Activated effector memory CD4-positive, alpha-beta T cell treated with anti-CD3 and anti-CD28 coated beads, Interleukin-2, amount 50 U/mL, for 16 hours (primary cell): ENCODE results near the gene DEGS1.

Experiments used
- DNase-seq: peaks from one replicate; pipeline ENCODE4 v3.0.0-alpha.2; 2020

Gene DEGS1

DNA sequence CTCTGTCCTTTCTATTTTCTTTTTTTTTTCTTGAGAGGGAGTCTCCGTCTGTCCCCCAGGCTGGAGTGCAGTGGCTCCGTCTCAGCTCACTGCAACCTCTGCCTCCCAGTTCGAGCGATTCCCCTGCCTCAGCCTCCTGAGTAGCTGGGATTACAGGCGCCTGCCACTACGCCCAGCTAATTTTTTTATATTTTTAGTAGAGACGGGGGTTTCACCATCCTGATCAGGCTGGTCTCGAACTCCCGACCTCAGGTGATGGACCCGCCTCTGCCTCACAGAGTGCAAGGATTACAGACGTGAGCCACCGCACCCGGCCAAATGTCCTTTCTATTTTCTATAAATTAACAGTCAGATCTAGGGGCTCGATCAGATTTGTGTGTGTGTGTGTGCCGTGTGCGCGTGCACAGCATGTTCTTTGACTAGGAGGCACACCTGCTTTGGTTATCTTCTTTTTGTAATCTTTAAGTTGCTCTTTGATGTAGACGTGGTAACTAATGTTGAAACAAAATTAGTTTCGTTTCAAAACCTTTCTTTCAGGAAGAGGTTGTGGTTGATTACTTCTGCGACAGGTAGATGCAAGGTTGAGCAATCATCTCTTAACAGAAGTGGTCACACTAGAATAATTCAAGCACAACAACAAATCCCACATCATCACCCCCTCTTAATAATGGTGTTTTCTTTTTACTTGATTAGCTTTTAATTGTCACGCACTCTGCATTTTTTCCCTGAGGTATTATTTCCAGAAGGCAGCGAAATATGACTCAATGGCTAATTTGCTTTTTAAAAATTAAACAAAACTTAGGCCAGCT lies 779 bp upstream of the DEGS1 start:
- peak; percentile 81 for DNase-seq

DNA sequence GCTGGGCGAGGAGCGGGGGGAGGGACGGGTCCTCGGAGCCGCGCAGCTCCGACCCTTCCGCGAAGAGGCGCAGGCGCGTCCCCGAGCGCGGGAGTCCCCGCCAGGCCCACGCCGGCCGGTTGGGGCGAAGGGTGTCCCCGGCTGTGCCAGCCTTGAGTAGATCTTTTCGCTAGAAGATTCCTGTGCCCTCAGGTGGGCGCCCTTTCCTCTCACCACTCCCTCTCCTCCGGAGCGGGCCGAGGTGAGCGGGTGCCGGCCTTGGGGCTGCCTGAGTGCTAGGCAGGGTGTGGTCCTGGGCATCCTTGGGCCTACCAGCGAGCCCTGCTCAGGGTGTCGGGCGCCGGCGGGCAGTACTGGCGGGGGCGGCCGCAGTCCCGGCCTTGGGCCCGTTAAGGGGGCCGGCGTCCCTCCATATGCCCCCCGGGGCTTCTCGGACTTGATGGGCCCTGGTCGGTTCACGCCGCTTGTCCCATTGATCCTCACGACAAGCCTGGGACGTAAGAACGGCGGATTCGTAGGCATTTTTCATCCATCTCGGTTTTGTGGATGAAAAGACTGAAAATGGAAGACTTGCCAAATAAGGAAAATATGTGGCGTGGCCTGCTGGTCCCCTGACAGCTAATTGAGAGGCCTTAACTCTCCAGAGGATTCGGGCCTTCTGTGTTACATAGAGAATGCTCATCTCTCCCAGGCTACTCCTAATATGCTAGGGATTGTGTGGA lies 712 bp downstream of the DEGS1 start:
- peak; percentile 88 for DNase-seq

GRCh38 chr1:224185208-224185607 lies 2.2 kb downstream of the DEGS1 start:
- DNase-seq = peak; percentile 53

GRCh38 chr1:224188286-224188685 lies 5.2 kb downstream of the DEGS1 start:
- no peak for DNase-seq

GRCh38 chr1:224189561-224189960 lies 6.5 kb downstream of the DEGS1 start:
- DNase-seq = peak; percentile 38

GRCh38 chr1:224192082-224192788 lies 9.2 kb downstream of the DEGS1 start:
- DNase-seq = no peak

DNA sequence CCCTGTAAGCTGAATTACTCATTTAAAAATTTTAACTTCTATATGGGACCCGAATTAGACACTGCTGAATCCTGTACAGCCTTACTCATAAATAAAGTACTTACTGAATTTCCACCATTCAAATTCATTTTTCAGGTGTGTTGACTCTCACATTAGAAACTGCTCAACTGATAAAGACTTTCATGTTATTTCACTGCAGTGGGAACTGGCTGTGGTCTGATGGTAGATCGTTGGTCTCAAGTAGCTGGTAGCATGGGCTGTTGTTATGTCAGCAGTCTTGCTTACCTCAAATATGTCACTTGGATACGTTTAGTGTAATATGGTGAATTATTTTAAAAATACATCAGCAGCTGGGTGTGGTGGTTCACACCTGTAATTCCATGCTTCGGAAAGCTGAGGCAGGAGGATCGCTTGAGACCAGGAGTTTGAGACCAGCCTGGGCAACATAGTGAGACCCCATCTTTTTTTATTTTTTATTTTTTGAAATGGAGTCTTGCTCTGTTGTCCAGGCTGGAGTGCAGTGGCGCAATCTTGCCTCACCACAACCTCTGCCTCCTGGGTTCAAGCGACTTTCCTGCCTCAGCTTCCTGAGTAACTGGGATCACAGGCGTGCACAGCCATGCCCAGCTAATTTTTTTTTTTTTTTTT lies 10.4 kb downstream of the DEGS1 start:
- DNase-seq = no peak

DNA sequence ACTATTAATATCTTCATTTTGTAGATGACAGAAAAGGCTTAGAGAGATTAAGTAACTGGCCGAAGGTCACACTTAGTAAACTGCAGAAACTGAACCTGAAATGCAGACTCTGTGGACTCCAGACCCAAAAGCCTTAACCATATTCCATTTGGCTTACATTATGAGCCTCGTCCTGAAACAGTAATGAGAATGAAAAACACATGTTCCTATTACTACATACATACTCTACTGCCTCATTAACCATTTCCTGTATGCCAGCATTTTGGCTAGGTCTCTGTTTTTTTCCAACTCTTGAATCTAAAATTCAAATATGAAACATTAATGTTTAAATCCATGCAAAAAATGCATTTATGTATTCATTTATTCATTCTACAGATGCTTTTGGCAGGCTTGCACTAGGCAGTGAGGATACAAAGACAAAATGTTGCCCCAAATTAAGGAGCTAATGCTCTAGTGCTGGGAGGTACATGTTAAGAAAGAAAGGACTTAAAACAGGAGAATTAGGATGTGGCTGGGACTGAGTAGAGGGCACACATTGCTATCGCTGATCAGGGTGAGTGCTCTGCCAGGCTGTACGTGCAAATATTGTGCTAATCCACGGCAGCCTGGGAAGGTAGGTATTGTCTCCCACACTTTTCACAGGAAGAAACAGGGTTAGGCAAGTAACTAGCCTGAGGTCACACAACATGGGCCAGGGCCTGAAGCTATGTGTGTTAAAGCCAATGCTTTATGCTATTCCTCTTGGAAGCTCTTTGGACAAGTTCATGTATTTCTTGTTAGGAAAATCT lies 14.0 kb downstream of the DEGS1 start:
- DNase-seq = no peak

DNA sequence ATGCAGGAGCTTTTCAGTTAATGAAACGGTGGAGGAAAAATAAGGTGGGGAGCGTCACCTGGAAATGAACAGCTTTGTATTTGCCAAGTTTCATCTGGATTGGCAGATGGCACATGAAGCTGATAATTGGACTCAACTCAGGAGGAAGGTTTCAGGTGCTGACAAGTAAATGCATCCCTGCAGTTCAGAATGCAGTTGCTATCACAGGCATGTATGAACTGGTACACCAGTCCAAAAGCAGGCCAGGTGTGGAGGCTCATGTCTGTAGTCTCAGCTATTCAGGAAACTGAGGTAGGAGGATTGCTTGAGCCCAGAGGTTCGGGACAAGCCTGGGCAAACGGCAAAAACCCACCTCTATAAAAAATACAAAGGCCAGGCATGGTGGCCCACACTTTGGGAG lies 15.5 kb downstream of the DEGS1 start:
- no peak for DNase-seq

GRCh38 chr1:224199679-224200078 lies 16.6 kb downstream of the DEGS1 start:
- no peak for DNase-seq

GRCh38 chr1:224201383-224201782 lies 18.3 kb downstream of the DEGS1 start:
- DNase-seq = no peak

- no peak for DNase-seq
Observed at GRCh38 chr1:224201853-224202252, 18.8 kb downstream of the DEGS1 start.

GRCh38 chr1:224203243-224204016 lies 20.4 kb downstream of the DEGS1 start:
- peak; percentile 30 for DNase-seq

GRCh38 chr1:224205438-224205840 lies 22.4 kb downstream of the DEGS1 start:
- DNase-seq = peak; percentile 64

GRCh38 chr1:224205931-224206538 lies 23.0 kb downstream of the DEGS1 start:
- DNase-seq = peak; percentile 39

DNA sequence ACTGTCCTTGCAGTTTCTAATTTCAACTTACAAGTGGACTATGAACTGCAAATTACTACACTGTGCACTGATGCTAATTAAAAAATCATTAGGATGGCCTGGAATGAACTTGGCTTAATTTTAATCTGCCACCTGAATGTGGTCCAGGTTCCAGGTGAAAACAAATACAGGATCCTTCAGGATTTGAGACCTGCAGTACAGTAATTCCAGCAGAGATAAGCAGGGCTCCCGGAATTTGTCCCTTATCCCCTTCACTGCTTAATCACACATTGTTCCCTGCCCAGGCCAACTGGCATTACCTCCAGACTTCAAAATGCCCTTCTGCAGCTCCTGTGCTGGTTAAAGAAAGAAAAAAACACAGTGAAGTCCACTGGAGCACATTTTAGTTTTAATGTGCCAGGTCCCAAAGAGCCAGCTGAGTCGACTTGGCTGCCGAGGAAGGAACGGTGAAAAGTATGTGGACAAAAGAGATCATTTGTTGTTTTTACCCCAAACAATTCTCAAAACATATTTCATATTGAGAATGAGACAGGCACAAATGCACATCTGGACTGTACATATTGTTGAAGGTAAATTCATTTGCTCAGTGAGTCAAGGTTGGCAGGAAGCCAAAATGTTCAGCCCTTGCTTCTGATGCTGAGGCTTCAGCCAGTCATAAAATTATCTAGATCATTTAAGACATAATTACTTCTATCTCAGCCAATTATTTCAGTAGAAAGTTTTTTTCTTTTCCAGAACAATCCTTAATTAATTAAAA lies 28.3 kb downstream of the DEGS1 start:
- DNase-seq = peak; percentile 3

- DNase-seq = no peak
Observed at GRCh38 chr1:224212618-224213061, 29.6 kb downstream of the DEGS1 start.

DNA sequence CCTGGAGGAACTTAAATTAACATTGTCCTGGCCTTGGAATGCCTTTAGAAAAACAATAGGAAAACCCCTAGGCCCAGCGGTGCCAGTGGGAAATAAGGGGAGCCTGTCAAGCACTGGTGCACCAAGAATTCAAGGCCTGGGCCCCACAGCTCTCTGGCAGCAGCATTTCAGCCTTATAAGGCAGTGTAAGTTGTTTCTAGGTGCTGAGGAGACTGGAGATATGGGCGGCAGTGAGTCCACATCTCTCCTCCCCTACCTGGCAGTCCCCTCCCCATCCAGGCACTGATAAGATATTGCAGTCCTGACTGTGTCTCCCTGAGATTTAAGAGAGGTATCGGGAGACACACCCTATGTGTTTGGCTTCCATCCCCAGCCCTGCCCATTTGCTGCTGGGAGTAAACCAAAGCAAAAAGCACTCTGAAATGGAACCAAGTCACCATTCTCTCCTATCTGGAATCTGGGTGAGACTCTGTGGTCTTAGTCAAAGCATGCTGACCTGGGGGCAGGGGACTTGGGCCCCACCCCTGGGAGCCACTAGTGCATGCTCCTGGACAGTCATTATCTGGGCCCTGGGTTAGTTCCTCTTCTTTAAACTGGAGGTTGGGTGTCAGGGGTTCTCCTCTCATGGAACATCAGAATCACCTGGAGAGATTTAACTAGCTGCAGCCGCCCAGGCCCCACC lies 30.5 kb downstream of the DEGS1 start:
- no peak for DNase-seq

DNA sequence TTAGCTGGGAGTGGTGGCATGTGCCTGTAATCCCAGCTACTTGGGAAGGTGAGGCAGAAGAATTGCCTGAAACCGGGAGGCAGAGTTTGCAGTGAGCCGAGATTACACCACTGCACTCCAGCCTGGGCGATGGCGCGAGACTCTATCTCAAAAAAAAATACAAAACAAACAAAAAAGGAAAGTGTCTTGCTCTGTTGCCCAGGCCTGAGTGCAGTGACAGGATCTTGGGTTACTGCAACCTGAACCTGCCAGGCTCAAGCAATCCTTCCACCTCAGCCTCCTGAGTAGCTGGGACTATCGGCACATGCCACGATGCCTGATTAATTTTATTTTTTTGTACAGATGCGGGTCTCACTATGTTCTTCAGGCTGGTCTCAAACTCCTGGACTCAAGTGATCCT lies 33.3 kb downstream of the DEGS1 start:
- no peak for DNase-seq
